Measurements from ENCODE around the gene MT2A.

MT2A gene

GRCh38 chr16:56657555-56658326 lies 49.4 kb downstream of the MT2A start, which contains the start of gene MT1F:
TSS of gene MT1F (plus strand) at chr16:56657959. CDS start at chr16:56658059, 100 bp downstream.
- Histone ChIP-seq H3K27ac (no peak within 1 kb of the TSS), H3K4me3 (ENCODE audit: low read depth, low read length) (peak within 1 kb of the TSS; percentile 54), H3K27me3 (replicated peaks) (peaks cover 2% of the 10 kb centered on the region), H3K36me3 (replicated peaks) (no peaks in the 10 kb centered on the region)
- TF ChIP-seq, protein P1, sequence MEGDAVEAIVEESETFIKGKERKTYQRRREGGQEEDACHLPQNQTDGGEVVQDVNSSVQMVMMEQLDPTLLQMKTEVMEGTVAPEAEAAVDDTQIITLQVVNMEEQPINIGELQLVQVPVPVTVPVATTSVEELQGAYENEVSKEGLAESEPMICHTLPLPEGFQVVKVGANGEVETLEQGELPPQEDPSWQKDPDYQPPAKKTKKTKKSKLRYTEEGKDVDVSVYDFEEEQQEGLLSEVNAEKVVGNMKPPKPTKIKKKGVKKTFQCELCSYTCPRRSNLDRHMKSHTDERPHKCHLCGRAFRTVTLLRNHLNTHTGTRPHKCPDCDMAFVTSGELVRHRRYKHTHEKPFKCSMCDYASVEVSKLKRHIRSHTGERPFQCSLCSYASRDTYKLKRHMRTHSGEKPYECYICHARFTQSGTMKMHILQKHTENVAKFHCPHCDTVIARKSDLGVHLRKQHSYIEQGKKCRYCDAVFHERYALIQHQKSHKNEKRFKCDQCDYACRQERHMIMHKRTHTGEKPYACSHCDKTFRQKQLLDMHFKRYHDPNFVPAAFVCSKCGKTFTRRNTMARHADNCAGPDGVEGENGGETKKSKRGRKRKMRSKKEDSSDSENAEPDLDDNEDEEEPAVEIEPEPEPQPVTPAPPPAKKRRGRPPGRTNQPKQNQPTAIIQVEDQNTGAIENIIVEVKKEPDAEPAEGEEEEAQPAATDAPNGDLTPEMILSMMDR (IDR thresholded peaks at IDR 0.05; ENCODE audit: low read depth, low read length, missing control alignments), result no peak
- in situ Hi-C loops (cut with HindIII; ENCODE audit: low pct_ligation_motif_present, low sequenced_read_pairs), result no loop called here
- peak; percentile 22 for DNase-seq

- TF ChIP-seq, protein P1 (IDR thresholded peaks at IDR 0.05; ENCODE audit: low read depth, low read length, missing control alignments), result no peak
- Histone ChIP-seq H3K4me3 (ENCODE audit: low read depth, low read length) (peak overlapping the region; percentile 54), H3K36me3 (replicated peaks) (no peaks in the 10 kb centered on the region), H3K27ac (no peak overlapping the region), H3K27me3 (replicated peaks) (peaks cover 6% of the 10 kb centered on the region)
- in situ Hi-C loops (cut with HindIII; ENCODE audit: low pct_ligation_motif_present, low sequenced_read_pairs), result no loop called here
- DNase-seq, result no peak
These were observed 50.0 kb downstream of the MT2A start for GRCh38 chr16:56658327-56658875.
